ENCODE data around the gene KCTD4. TPM values are rescaled to one million over a fixed set of nuclear protein-coding genes. Genes with fewer than 3 reads are reported as not detected.

The KCTD4 gene
- total RNA-seq, 1 experiment from 2014 or later, result not detected

DNA sequence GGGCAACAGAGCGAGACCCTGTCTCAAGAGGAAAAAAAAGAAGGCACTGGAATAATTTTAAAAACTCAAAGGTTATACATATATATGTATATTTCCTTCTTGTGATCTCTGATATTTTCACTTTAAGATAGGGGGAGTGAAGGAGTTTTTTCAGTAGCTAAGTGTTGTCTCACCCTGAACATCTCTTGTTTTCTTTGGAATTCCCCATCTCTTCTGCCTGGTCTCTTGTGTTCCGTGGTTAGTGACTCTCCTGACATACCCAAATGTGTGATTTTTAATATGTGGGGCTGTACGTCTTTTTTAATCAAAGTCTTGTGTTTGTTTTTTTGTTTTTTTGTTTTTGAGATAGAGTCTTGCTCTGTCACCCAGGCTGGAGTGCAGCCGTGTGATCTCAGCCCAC lies 15.3 kb upstream of the KCTD4 start:
- H3K36me3 ChIP-seq (ENCODE audit: low read depth, low read length), result no peaks in the 10 kb centered on the region; the same call in 1 of the 2 replicates
- intact Hi-C loops (cut with micrococcal nuclease), result loop anchor here (5.0 kb wide), 1 partner anchor 169 kb away; no protein-coding TSS in a partner anchor
- DNase-seq (no peak), ATAC-seq (no peak)
- POLR2A ChIA-PET (ENCODE audit: unreplicated experiment), result no interaction called here
- H3K79me2 ChIP-seq (ENCODE audit: low read length), result peaks cover 36% of the 10 kb centered on the region
- no TSS peak for BruUV-seq (replicated peaks)
- H3K9me2 ChIP-seq (replicated peaks; ENCODE audit: low read length), result no peaks in the 10 kb centered on the region
- no peak overlapping the region for H3K4me3 ChIP-seq (ENCODE audit: low read length)
- no peaks in the 10 kb centered on the region for H3K27me3 ChIP-seq (ENCODE audit: low read length)
- no peak overlapping the region for H3K9ac ChIP-seq (ENCODE audit: low read length)
- no peaks in the 10 kb centered on the region for H4K20me1 ChIP-seq (ENCODE audit: low read length)
- CTCF ChIA-PET, result no interaction called here
- H3K27ac ChIP-seq (ENCODE audit: low read length), result no peak overlapping the region
- peaks cover 25% of the 10 kb centered on the region for H3K4me1 ChIP-seq (ENCODE audit: insufficient read depth, low read length)
- no peak overlapping the region for H2AFZ ChIP-seq (ENCODE audit: low read length)
- TF ChIP-seq EZH2phosphoT487 (IDR thresholded peaks at IDR 0.05; ENCODE audit: borderline replicate concordance, low read length) (no peak), EZH2 (IDR thresholded peaks at IDR 0.05; ENCODE audit: low read length, unreplicated experiment) (no peak)
- TF ChIP-seq, protein P1, sequence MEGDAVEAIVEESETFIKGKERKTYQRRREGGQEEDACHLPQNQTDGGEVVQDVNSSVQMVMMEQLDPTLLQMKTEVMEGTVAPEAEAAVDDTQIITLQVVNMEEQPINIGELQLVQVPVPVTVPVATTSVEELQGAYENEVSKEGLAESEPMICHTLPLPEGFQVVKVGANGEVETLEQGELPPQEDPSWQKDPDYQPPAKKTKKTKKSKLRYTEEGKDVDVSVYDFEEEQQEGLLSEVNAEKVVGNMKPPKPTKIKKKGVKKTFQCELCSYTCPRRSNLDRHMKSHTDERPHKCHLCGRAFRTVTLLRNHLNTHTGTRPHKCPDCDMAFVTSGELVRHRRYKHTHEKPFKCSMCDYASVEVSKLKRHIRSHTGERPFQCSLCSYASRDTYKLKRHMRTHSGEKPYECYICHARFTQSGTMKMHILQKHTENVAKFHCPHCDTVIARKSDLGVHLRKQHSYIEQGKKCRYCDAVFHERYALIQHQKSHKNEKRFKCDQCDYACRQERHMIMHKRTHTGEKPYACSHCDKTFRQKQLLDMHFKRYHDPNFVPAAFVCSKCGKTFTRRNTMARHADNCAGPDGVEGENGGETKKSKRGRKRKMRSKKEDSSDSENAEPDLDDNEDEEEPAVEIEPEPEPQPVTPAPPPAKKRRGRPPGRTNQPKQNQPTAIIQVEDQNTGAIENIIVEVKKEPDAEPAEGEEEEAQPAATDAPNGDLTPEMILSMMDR (conservative IDR thresholded peaks at IDR 0.05; ENCODE audit: low read depth, low read length), result no peak
- H3K9me3 ChIP-seq (ENCODE audit: low read length), result no peaks in the 10 kb centered on the region
- peaks cover 3% of the 10 kb centered on the region for H3F3A ChIP-seq (ENCODE audit: low read length, unreplicated experiment)
- H3K4me2 ChIP-seq (ENCODE audit: low read length), result no peak overlapping the region

DNA sequence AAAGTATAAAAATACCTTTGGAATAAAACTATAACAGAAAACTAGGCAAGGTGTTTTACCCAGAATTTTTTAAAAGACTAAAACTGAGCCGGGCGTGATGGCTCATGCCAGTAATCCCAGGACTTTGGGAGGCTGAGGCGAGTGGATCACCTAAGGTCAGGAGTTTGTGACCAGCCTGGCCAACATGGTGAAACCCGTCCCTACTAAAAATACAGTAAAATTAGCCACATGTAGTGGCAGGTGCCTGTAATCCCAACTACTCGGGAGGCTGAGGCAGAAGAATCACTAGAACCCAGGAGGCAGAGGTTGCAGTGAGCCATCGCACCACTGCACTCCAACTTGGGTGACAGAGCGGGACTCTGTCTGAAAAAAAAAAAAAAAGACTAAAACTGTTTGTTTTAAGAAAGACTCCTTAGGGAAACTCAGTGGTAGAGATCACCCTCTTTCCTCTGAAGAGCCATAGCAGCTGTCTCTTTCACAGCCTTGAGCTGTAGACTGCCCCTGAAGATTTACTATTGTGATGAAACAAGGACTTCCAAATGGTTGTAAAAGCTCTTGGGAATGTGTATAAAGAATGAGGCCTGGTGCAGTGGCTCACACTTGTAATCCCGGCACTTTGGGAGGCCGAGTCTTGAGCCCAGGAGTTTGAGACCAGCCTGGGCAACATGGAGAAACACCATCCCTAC lies 14.7 kb upstream of the KCTD4 start:
- H3K9me2 ChIP-seq (replicated peaks; ENCODE audit: low read length), result no peaks in the 10 kb centered on the region
- no peak overlapping the region for H3K27ac ChIP-seq (ENCODE audit: low read length)
- peaks cover 35% of the 10 kb centered on the region for H3K79me2 ChIP-seq (ENCODE audit: low read length)
- no peak overlapping the region for H3K4me2 ChIP-seq (ENCODE audit: low read length)
- DNase-seq (no peak), ATAC-seq (no peak)
- BruUV-seq (replicated peaks), result no TSS peak
- no peak overlapping the region for H2AFZ ChIP-seq (ENCODE audit: low read length)
- TF ChIP-seq EZH2 (IDR thresholded peaks at IDR 0.05; ENCODE audit: low read length, unreplicated experiment) (no peak), EZH2phosphoT487 (IDR thresholded peaks at IDR 0.05; ENCODE audit: borderline replicate concordance, low read length) (no peak)
- TF ChIP-seq, protein P1 (conservative IDR thresholded peaks at IDR 0.05; ENCODE audit: low read depth, low read length), result no peak
- intact Hi-C loops (cut with micrococcal nuclease), result loop anchor here (5.0 kb wide), 1 partner anchor 168 kb away; no protein-coding TSS in a partner anchor
- H3K9ac ChIP-seq (ENCODE audit: low read length), result no peak overlapping the region
- no peaks in the 10 kb centered on the region for H3K9me3 ChIP-seq (ENCODE audit: low read length)
- no peaks in the 10 kb centered on the region for H4K20me1 ChIP-seq (ENCODE audit: low read length)
- H3F3A ChIP-seq (ENCODE audit: low read length, unreplicated experiment), result peaks cover 3% of the 10 kb centered on the region
- H3K36me3 ChIP-seq (ENCODE audit: low read depth, low read length), result peaks cover 5% of the 10 kb centered on the region
- POLR2A ChIA-PET (ENCODE audit: unreplicated experiment), result no interaction called here
- no peaks in the 10 kb centered on the region for H3K27me3 ChIP-seq (ENCODE audit: low read length)
- CTCF ChIA-PET, result no interaction called here
- H3K4me1 ChIP-seq (ENCODE audit: insufficient read depth, low read length), result peaks cover 22% of the 10 kb centered on the region
- H3K4me3 ChIP-seq (ENCODE audit: low read length), result no peak overlapping the region

- no peak overlapping the region for H2AFZ ChIP-seq (ENCODE audit: low read length)
- peaks cover 38% of the 10 kb centered on the region for H3K79me2 ChIP-seq (ENCODE audit: low read length)
- H3K9me2 ChIP-seq (replicated peaks; ENCODE audit: low read length), result no peaks in the 10 kb centered on the region
- ATAC-seq (no peak), DNase-seq (peak; percentile 59)
- TF ChIP-seq, protein P1 (conservative IDR thresholded peaks at IDR 0.05; ENCODE audit: low read depth, low read length), result no peak
- TF ChIP-seq EZH2 (IDR thresholded peaks at IDR 0.05; ENCODE audit: low read length, unreplicated experiment) (no peak), EZH2phosphoT487 (IDR thresholded peaks at IDR 0.05; ENCODE audit: borderline replicate concordance, low read length) (no peak)
- no peak overlapping the region for H3K4me2 ChIP-seq (ENCODE audit: low read length)
- no peaks in the 10 kb centered on the region for H3K27me3 ChIP-seq (ENCODE audit: low read length)
- peaks cover 50% of the 10 kb centered on the region for H3K4me1 ChIP-seq (ENCODE audit: insufficient read depth, low read length)
- no peak overlapping the region for H3K9ac ChIP-seq (ENCODE audit: low read length)
- no TSS peak for BruUV-seq (replicated peaks)
- H3K27ac ChIP-seq (ENCODE audit: low read length), result 0 out of 2 replicates have a peak overlapping the region, but pooled peaks have one; percentile 19
- H3K4me3 ChIP-seq (ENCODE audit: low read length), result no peak overlapping the region
- no peaks in the 10 kb centered on the region for H3K9me3 ChIP-seq (ENCODE audit: low read length)
- H3K36me3 ChIP-seq (ENCODE audit: low read depth, low read length), result peaks cover 35% of the 10 kb centered on the region
- H4K20me1 ChIP-seq (ENCODE audit: low read length), result no peaks in the 10 kb centered on the region
- CTCF ChIA-PET, result no interaction called here
- POLR2A ChIA-PET (ENCODE audit: unreplicated experiment), result no interaction called here
- intact Hi-C loops (cut with micrococcal nuclease), result loop anchor here (5.0 kb wide), 2 partner anchors 47 to 67 kb away; no protein-coding TSS in a partner anchor
- H3F3A ChIP-seq (ENCODE audit: low read length, unreplicated experiment), result peaks cover 9% of the 10 kb centered on the region
These were observed 8.4 kb upstream of the KCTD4 start for GRCh38 chr13:45209229-45209628.
